Measurements from ENCODE around the gene OMP. TPM values are rescaled to one million over a fixed set of nuclear protein-coding genes. Genes with fewer than 3 reads are reported as not detected.

The OMP gene
- total RNA-seq, 3 donors from 2014 or later: not detected

DNA sequence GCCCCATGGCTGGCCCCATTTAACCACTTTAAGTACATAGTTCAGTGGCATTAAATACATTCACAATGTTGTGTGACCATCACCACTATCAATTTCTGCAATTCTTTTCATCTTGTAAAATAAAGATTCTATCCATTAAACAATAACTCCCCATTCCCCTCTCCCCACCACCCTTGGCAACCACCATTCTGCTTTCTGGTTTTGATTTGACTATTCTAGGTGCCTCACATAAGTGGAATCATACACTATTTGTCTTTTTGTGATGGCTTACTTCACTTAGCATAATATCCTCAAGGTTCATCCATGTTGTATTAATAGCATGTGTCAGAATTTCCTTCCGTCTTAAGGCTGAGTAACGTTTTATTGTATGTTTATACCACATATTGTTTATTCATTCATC, 32.4 kb downstream of the OMP start:
- no peak for DNase-seq (ENCODE audit: low spot score in 2 of 2)
- no peak overlapping the region for H3K27ac ChIP-seq
- H3K4me1 ChIP-seq: no peaks in the 10 kb centered on the region
- H3K9me3 ChIP-seq: no peaks in the 10 kb centered on the region
- TF ChIP-seq CTCF (IDR thresholded peaks at IDR 0.05) (no peak), POLR2AphosphoS5 (IDR thresholded peaks at IDR 0.05) (no peak), POLR2A (IDR thresholded peaks at IDR 0.05) (no peak)
- H3K36me3 ChIP-seq: no peaks in the 10 kb centered on the region
- intact Hi-C loops (cut with DNase I; ENCODE audit: low total_unique reads): no loop called here
- H3K27me3 ChIP-seq: peaks cover 0 to 21% of the 10 kb centered on the region in 2 donors
- H3K4me3 ChIP-seq: no peak overlapping the region

- no peaks in the 10 kb centered on the region for H3K4me1 ChIP-seq
- intact Hi-C loops (cut with DNase I; ENCODE audit: low total_unique reads): no loop called here
- no peak overlapping the region for H3K27ac ChIP-seq
- peaks cover 0 to 21% of the 10 kb centered on the region in 2 donors for H3K27me3 ChIP-seq
- no peak for DNase-seq (ENCODE audit: low spot score in 2 of 2)
- no peak overlapping the region for H3K4me3 ChIP-seq
- H3K9me3 ChIP-seq: no peaks in the 10 kb centered on the region
- TF ChIP-seq POLR2A (IDR thresholded peaks at IDR 0.05) (no peak), POLR2AphosphoS5 (IDR thresholded peaks at IDR 0.05) (no peak), CTCF (IDR thresholded peaks at IDR 0.05) (no peak)
- no peaks in the 10 kb centered on the region for H3K36me3 ChIP-seq
Measured at GRCh38 chr11:77136074-77136473, 33.4 kb downstream of the OMP start.

GRCh38 chr11:77136784-77137420, 34.3 kb downstream of the OMP start:
- intact Hi-C loops (cut with DNase I; ENCODE audit: low total_unique reads): no loop called here
- H3K4me1 ChIP-seq: no peaks in the 10 kb centered on the region
- TF ChIP-seq CTCF (IDR thresholded peaks at IDR 0.05): no peak
- no peak for TF ChIP-seq POLR2A (IDR thresholded peaks at IDR 0.05)
- no peak for TF ChIP-seq POLR2AphosphoS5 (IDR thresholded peaks at IDR 0.05)
- no peak for DNase-seq (ENCODE audit: low spot score in 2 of 2)
- peaks cover 0 to 21% of the 10 kb centered on the region in 2 donors for H3K27me3 ChIP-seq
- H3K36me3 ChIP-seq: no peaks in the 10 kb centered on the region
- H3K4me3 ChIP-seq: no peak overlapping the region
- no peak overlapping the region for H3K27ac ChIP-seq
- H3K9me3 ChIP-seq: no peaks in the 10 kb centered on the region

- no peak overlapping the region for H3K27ac ChIP-seq
- intact Hi-C loops (cut with DNase I; ENCODE audit: low total_unique reads): no loop called here
- H3K36me3 ChIP-seq: no peaks in the 10 kb centered on the region
- no peak for DNase-seq (ENCODE audit: low spot score in 2 of 2)
- no peak for TF ChIP-seq POLR2A (IDR thresholded peaks at IDR 0.05)
- TF ChIP-seq POLR2AphosphoS5 (IDR thresholded peaks at IDR 0.05): no peak
- TF ChIP-seq CTCF (IDR thresholded peaks at IDR 0.05): no peak
- peaks cover 0 to 21% of the 10 kb centered on the region in 2 donors for H3K27me3 ChIP-seq
- H3K9me3 ChIP-seq: no peaks in the 10 kb centered on the region
- no peak overlapping the region for H3K4me3 ChIP-seq
- no peaks in the 10 kb centered on the region for H3K4me1 ChIP-seq
Measured at GRCh38 chr11:77137421-77137820, 34.8 kb downstream of the OMP start.

- DNase-seq (ENCODE audit: low spot score in 2 of 2): no peak
- intact Hi-C loops (cut with DNase I; ENCODE audit: low total_unique reads): no loop called here
- Histone ChIP-seq H3K9me3 (no peaks in the 10 kb centered on the region), H3K27me3 (peaks cover 0 to 21% of the 10 kb centered on the region in 2 donors), H3K36me3 (no peaks in the 10 kb centered on the region), H3K4me1 (no peaks in the 10 kb centered on the region), H3K4me3 (no peak overlapping the region), H3K27ac (no peak overlapping the region)
- TF ChIP-seq POLR2A (IDR thresholded peaks at IDR 0.05) (no peak), POLR2AphosphoS5 (IDR thresholded peaks at IDR 0.05) (no peak), CTCF (IDR thresholded peaks at IDR 0.05) (no peak)
Measured at GRCh38 chr11:77138106-77138649, 35.5 kb downstream of the OMP start.
